IPS DF 6.9 (cell line): Measurements from ENCODE around the gene CFAP300.

Experiments
- DNase-seq: peaks from one replicate; pipeline ENCODE4 v3.0.0-alpha.2; 2013; ENCODE audit warnings: low read depth, low spot score
- H3K27ac ChIP-seq: one replicate; pipeline ENCODE4 v1.5.1; 2013; ENCODE audit warnings: low read length, control low read depth
- H3K27me3 ChIP-seq: 2 replicates; pipeline ENCODE4 v1.6.1; 2013; ENCODE audit warnings: mild to moderate bottlenecking, low read length; ENCODE audit not compliant: control insufficient read depth, insufficient read depth
- H3K36me3 ChIP-seq: 2 replicates; pipeline ENCODE4 v1.6.1; 2013; ENCODE audit warnings: low read length; ENCODE audit not compliant: control insufficient read depth, insufficient read depth
- H3K4me1 ChIP-seq: 2 replicates; pipeline ENCODE4 v1.6.1; 2013; ENCODE audit warnings: low read length; ENCODE audit not compliant: control insufficient read depth, insufficient read depth
- H3K4me3 ChIP-seq: 2 replicates; pipeline ENCODE4 v1.5.1; 2013; ENCODE audit warnings: mild to moderate bottlenecking, low read length
- H3K9me3 ChIP-seq: 2 replicates; pipeline ENCODE4 v1.6.1; 2013; ENCODE audit warnings: low read length, inconsistent platforms; ENCODE audit not compliant: control insufficient read depth, insufficient read depth
- WGBS: extraction: QIAGEN DNeasy Blood & Tissue Kit; methylation state at CpG from one replicate; pipeline ENCODE4 v1.1.7; 2013; ENCODE audit warnings: mixed read lengths, missing lambda C conversion rate; ENCODE audit not compliant: insufficient read length, insufficient coverage; 5-methylcytosine and 5-hydroxymethylcytosine counted together

CFAP300 gene

GRCh38 chr11:102047305-102047924, at the start of gene CFAP300:
CFAP300 (plus strand) TSS chr11:102047437; CDS start chr11:102047471, 34 bp downstream.
- no peak for DNase-seq
- no peaks in the 10 kb centered on the region for H3K36me3 ChIP-seq
- H3K4me3 ChIP-seq = peak within 1 kb of the TSS; percentile 82
- H3K4me1 ChIP-seq = no peaks in the 10 kb centered on the region
- H3K27ac ChIP-seq = no peak within 1 kb of the TSS
- H3K9me3 ChIP-seq = no peaks in the 10 kb centered on the region
- no peaks in the 10 kb centered on the region for H3K27me3 ChIP-seq
- no CpG with 5 or more reads among the region's 45 CpGs for WGBS

- no CpG with 5 or more reads among the region's 3 CpGs for WGBS
- DNase-seq = no peak
These were observed 45.4 kb upstream of the CFAP300 start for GRCh38 chr11:102001657-102002338.

GRCh38 chr11:102004220-102004619, 43.0 kb upstream of the CFAP300 start:
- Histone ChIP-seq H3K36me3 (no peaks in the 10 kb centered on the region), H3K9me3 (no peaks in the 10 kb centered on the region), H3K27me3 (no peaks in the 10 kb centered on the region), H3K4me1 (no peaks in the 10 kb centered on the region), H3K27ac (no peak overlapping the region), H3K4me3 (no peak overlapping the region)
- no peak for DNase-seq

More at GRCh38 chr11:102001657-102002338, 45.4 kb upstream of the CFAP300 start:
- Histone ChIP-seq H3K36me3 (no peaks in the 10 kb centered on the region), H3K4me1 (no peaks in the 10 kb centered on the region), H3K9me3 (no peaks in the 10 kb centered on the region), H3K27me3 (no peaks in the 10 kb centered on the region), H3K4me3 (no peak overlapping the region), H3K27ac (no peak overlapping the region)

GRCh38 chr11:102005306-102005705, 41.9 kb upstream of the CFAP300 start:
- no peaks in the 10 kb centered on the region for H3K9me3 ChIP-seq
- no peak overlapping the region for H3K27ac ChIP-seq
- H3K4me1 ChIP-seq = no peaks in the 10 kb centered on the region
- no peaks in the 10 kb centered on the region for H3K27me3 ChIP-seq
- H3K4me3 ChIP-seq = no peak overlapping the region
- WGBS = no CpG with 5 or more reads among the region's 4 CpGs
- DNase-seq = no peak
- no peaks in the 10 kb centered on the region for H3K36me3 ChIP-seq

- Histone ChIP-seq H3K9me3 (no peaks in the 10 kb centered on the region), H3K27me3 (no peaks in the 10 kb centered on the region), H3K4me1 (no peaks in the 10 kb centered on the region), H3K36me3 (no peaks in the 10 kb centered on the region), H3K27ac (no peak overlapping the region), H3K4me3 (no peak overlapping the region)
- no peak for DNase-seq
- WGBS = no CpG with 5 or more reads among the region's 7 CpGs
These were observed 40.2 kb upstream of the CFAP300 start for GRCh38 chr11:102006835-102007566.

- Histone ChIP-seq H3K4me1 (no peaks in the 10 kb centered on the region), H3K9me3 (no peaks in the 10 kb centered on the region), H3K27ac (no peak overlapping the region), H3K36me3 (no peaks in the 10 kb centered on the region), H3K4me3 (no peak overlapping the region), H3K27me3 (no peaks in the 10 kb centered on the region)
- no peak for DNase-seq
- no CpG with 5 or more reads among the region's 4 CpGs for WGBS
These were observed 39.4 kb upstream of the CFAP300 start for GRCh38 chr11:102007567-102008437.

GRCh38 chr11:102010776-102011494, 36.3 kb upstream of the CFAP300 start:
- Histone ChIP-seq H3K36me3 (no peaks in the 10 kb centered on the region), H3K9me3 (no peaks in the 10 kb centered on the region), H3K4me3 (no peak overlapping the region), H3K4me1 (no peaks in the 10 kb centered on the region), H3K27me3 (no peaks in the 10 kb centered on the region), H3K27ac (no peak overlapping the region)
- DNase-seq = peak; percentile 37
- no CpG with 5 or more reads among the region's 12 CpGs for WGBS

- Histone ChIP-seq H3K9me3 (no peaks in the 10 kb centered on the region), H3K36me3 (no peaks in the 10 kb centered on the region), H3K4me3 (no peak overlapping the region), H3K27me3 (no peaks in the 10 kb centered on the region), H3K4me1 (no peaks in the 10 kb centered on the region), H3K27ac (no peak overlapping the region)
- no CpG with 5 or more reads among the region's 3 CpGs for WGBS
- DNase-seq = no peak
These were observed 34.3 kb upstream of the CFAP300 start for GRCh38 chr11:102012946-102013345.

- no peaks in the 10 kb centered on the region for H3K9me3 ChIP-seq
These were observed 32.5 kb upstream of the CFAP300 start for GRCh38 chr11:102014756-102015155.

More at GRCh38 chr11:102014756-102015155, 32.5 kb upstream of the CFAP300 start:
- no peaks in the 10 kb centered on the region for H3K27me3 ChIP-seq
- no peak for DNase-seq
- H3K27ac ChIP-seq = no peak overlapping the region
- no peaks in the 10 kb centered on the region for H3K4me1 ChIP-seq
- H3K36me3 ChIP-seq = no peaks in the 10 kb centered on the region
- WGBS = no CpG with 5 or more reads among the region's 5 CpGs
- no peak overlapping the region for H3K4me3 ChIP-seq
